ENCODE data around the gene IER5.
A peak's percentile ranks its signal among the peaks of the same experiment; 100 is the strongest.
"Not testable (repeated sequence)": the region's sequence is repeated elsewhere in the genome, so short reads cannot be mapped to it uniquely, and the experiment has no call there.

Gene IER5

DNA sequence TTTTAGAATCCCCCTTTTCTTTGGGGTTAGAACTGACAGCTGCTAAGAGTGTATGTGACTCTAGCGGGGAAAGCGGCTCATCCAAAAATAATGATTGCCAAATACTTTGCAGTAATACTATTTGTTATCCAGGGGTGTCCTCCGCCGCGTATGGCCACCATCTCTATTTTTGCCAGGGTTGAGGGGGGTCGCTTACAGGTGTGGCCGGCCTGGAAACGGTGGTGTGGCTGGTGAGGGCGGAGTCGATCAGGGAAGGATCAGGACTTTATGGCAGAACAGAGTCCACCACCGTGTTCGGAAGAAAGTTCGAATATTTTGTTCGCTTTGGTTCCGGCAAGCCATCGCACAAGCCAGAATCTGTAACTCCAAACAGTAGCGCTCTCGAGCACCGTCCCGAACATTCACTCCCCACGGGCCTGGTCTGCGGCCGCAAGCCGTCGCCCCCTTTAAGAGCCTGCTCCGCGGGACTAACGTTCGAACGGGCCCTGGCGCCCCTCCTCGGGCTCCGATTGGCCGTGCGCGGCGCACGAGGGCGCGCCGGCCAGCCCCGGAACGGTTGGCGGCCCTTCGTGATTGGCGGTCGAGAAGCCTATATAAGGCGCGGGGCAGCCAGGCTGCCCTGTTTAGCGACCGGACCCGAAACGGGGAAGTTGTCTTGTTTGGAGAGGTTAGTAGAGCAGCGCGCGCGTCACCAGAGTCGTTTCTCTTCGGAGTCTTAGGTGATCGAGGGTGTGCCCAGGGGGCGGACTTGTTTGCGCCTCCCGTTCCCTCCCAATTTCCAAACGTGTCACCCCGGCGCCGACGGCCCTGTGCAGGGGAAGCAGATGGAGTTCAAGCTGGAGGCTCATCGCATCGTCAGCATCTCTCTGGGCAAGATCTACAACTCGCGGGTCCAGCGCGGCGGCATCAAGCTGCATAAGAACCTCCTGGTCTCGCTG, at the start of gene IER5:
Gene IER5 (plus strand): TSS at position 622 of the 938 bp plus-strand sequence. CDS start 203 bp downstream, at position 825.
- DNase-seq = peak; percentile 98

DNA sequence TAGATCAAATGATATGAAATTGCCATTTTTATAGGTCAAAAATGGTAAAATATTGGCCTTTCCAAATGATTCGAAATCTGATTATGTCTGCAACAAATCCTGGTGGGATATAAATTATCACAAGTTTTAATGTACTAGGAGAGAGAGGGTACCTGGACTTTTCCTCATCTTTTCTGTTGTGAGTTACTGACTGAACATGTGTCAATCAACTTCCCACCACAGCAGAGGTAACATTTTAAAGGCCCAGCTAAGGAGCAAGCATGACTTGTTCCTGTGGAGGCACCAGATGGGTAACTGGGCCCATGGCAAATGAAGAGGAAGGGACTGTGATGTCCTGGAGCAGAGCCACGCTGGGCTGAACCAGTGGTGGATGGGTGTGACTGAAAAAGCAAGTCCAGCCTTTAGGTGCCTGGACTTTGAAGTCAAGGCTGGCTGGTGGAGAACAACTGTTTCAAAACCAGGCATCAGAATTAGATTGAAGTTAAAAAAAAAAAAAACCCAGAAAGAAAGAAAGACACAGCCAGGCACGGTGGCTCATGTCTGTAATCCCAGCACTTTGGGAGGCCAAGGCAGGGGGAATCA, 48.1 kb upstream of the IER5 start:
- DNase-seq = no peak

DNA sequence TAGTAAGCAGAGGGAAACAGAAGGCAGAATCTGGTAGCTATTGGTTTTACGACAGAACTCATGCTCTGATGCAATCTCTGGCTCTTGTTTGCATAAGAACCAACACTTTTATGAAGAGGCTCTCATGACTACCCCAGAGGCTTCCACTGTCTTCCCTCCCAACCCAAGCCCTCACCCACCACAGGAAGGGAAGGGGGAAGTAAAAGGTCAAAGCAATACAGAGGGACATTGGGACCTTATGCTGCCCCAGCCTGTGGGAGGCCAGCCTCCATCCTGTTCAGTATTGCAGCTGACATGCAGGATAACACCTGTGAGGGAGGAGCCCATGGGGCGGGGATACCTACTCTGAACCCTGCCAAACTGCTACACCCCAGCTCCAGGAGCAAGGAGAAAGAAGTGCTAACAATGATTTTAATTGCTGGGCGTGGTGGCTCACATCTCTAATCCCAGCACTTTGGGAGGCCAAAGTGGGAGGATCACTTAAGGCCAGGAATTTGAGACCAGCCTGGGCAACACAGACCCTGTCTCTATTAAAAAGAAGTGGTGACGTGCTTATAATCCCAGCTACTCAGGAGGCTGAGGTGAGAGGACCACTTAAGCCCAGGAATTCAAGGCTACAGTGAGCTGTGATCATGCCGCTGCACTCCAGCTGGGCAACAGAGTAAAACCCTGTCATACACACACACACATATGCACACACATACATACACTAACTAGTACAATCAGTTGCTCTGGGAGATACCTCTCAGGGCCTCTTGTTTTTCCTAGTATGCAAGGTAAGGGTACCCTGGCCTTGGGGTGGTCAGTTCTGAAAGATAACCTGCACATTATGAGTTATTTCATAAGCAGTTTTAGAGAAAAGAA, 45.2 kb upstream of the IER5 start:
- peak; percentile 69 for DNase-seq

DNA sequence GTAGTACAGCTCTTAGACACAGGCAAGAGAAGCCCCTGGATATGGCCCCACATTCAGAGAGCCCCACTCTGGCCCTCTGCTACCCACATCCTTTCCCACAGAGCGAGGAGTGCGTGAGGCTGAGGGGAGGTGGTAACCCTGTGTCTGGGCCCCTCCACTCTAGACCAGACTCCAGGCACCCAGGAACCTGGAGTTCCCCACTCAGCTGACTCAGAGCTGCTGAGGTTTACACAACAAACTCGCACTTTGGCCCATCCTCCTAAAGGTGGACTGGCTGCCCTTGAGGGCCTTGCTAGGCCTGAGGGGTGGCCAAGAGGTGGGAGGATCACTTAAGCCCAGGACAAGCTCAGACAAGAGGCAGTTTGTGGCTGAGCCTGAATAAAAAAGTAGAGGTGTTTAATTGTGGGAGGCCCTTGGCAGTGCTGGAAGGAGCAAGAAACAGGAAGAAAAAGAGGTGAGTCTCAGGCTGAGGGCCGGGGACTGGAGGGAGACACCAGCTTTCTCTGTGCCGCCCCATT, 44.0 kb upstream of the IER5 start:
- DNase-seq = no peak

DNA sequence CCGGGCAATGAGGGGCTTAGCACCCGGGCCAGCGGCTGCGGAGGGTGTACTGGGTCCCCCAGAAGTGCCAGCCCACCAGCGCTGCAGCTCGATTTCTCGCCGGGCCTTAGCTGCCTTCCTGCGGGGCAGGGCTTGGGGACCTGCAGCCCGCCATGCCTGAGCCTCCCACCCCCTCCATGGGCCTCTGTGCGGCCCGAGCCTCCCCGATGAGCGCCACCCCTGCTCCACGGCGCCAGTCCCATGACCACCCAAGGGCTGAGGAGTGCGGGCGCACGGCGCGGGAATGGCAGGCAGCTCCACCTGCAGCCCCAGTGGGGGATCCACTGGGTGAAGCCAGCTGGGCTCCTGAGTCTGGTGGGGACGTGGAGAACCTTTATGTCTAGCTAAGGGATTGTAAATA, 42.6 kb upstream of the IER5 start:
- DNase-seq = not testable (repeated sequence)

DNA sequence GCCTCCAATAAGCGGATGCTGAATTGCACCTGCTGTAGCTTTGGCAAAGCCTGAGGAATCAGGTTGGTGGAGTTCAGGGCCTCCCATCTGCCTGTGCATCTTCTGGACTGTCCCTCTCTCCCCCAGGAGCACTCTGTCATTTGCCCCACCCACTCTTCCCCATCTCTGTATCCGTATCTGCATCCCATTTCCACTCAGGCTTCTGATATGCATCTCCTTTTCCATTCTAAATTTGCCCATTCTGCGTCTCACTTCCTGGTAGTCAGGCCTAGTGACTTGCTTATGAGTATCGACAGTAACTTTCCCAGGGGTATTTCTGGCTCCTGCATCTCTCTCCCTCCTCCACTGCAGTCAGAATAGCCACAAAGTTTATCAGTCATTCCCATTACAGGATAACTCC, 39.1 kb upstream of the IER5 start:
- no peak for DNase-seq

DNA sequence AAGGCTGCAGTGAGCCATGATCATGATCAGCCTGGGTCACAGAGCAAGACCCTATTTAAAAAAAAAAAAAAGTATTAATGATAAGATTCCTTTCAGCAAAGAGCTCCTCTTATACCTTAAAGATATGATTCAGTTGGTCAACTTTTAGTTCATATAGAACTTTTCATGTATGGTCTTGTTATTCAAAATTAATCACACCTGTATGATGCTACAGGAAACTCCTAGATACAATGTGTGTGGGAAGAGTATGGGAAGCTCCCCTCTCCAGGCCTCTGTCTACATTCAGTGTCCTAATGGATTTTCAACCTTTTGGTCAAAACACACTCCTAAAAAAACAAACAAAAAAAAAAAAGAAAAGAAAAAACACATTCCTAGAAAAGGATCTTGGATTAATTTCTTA, 37.6 kb upstream of the IER5 start:
- DNase-seq = no peak

DNA sequence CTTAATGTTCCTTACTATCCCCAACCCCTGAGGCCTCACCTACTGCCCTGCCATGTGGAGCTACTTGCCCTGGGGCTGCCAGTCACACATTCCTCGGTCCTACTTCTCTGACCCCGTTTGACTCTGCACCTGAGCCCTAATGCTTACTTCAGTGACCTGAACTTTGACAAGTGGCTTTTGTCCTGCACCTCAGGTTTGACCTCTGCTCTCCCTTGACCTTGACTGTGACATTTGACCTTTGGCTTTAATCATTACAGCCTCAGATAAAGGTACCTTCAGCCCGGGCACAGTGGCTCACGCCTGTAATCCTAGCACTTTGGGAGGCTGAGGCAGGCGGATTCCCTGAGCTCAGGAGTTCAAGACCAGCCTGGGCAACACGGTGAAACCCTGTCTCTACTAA, 31.9 kb upstream of the IER5 start:
- no peak for DNase-seq

DNA sequence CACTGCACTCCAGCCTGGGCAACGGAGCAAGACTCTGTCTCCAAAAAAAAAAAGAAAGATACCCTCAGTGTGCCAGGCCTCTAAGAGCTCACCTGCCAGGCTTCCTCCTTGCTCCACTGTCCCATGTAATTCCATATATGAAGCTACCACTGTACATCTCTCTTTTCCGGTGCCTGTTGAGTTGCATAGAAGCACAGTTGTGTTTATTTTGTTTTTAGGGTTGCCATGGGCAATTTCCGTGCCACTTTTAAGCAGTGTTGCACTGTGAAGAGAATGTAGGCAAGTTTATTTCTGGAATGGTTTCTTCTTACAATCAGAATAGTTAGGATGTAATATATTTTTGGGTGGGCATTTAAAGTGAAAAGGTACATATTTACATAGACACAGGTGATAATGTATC, 31.4 kb upstream of the IER5 start:
- no peak for DNase-seq

DNA sequence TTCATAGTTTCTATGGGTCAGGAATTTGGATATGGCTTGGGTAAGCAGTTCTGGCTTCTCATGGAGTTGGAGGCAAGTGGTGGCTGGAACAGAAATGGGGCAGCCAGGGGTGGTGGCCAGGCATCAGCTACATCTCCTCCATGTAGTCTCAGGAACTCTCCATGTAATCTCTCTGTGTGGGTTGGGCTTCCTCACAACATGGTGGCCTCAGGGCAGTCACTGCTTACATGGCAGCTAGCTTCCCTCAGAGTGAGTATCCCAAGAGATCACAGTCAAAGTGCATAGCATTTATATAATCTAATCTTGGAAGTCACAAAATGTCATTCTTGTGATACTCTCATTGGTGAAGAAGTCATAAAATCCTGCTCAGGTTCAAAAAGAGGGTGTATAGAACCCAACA, 29.1 kb upstream of the IER5 start:
- no peak for DNase-seq

DNA sequence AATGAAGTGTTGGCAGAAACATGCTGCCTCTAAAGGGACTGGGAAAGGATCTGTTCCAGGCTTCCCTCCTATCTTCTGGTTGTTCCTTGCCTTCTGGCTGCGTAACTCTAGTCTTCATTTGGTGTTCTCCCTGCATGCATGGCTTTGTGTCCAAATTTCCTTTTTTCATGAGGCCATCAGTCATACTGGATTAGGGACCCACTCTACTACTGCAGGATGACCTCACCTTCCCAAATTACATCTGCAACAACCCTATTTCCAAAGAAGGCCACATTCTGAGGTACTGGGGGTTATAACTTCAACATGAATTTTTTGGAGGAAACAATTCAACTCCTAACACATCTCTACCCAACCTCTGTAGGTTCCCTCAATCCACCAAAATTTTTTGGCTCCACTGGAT, 28.4 kb upstream of the IER5 start:
- DNase-seq = no peak

DNA sequence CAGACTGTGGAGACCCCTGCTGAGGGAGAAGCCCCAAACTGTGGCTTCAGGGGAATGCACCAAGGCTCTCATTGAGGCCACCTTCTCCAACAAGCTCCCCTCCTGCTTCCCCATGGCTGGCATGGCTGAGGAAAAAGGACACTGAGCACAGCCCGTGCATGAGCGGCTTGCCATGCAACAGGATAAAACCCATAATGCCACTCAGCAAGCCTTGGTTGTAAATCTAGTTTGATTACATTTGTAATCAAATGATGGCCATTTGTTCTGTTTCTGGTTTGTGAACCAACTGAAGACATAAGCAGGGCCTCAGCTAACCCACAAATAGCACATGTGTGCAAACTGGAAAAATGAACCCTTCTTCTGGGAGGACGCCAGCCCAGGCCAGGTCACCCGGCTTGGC, 27.6 kb upstream of the IER5 start:
- not testable (repeated sequence) for DNase-seq

DNA sequence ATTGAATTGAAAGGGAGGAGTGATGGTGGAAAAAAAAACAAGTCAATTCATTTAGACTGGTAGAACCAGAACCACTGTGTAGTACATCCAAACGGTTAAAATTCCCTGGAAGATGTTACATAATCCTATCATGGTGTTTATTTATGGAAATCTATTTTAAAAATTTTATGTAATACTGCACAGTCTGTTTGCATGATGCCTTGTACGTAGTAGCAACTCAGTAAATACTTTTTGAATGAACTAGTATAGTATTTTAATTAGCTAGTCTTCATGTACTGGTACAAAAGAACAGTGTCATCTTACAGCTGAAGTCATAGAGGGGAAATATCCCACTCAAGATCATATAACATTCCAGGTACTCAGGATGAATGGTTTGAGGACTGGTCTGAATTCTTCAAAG, 27.0 kb upstream of the IER5 start:
- DNase-seq = no peak

DNA sequence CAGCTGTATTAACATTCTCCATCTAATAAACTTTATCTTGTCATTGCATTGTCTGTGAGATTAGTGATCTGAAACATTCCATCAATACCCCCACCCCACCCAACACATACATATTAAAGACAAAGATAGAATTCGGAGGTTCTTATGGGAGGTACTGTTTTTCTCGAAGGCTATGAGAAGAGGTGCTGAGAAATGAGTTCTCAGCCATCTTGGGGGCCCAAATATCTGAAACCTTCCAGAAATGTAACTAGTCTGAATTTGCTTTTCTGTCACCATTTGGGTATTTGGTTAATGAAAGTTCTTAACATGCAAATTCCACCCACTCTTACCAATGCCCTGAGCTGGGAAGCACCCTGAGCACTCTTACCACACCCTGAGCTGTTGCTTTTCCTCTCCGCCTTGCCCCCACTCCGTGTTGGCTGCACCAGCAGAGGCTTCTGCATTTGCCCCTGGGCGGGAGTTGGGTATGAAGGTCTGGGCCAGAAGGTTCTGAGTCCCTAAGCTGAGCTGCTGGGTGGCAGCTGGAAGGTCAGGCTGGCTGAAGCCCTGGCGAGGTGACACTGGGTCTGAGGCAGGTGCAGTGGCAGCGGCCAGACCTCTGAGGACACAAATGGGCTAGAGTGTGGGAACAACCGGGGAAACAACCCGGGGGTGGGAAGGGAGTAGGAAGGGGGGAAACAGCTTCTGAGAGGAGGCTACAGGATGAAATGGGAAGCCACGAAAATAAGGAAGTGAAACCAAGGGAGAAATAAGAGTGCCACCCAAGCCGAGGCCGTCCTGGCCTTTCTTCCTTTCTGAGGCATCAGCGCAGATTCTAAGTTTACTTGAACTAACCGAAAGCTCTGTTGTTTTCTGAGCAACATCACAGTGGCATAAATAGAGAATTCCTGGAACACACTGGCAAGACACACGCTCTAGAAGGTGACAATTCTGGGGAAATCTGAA, 26.3 kb upstream of the IER5 start:
- no peak for DNase-seq

DNA sequence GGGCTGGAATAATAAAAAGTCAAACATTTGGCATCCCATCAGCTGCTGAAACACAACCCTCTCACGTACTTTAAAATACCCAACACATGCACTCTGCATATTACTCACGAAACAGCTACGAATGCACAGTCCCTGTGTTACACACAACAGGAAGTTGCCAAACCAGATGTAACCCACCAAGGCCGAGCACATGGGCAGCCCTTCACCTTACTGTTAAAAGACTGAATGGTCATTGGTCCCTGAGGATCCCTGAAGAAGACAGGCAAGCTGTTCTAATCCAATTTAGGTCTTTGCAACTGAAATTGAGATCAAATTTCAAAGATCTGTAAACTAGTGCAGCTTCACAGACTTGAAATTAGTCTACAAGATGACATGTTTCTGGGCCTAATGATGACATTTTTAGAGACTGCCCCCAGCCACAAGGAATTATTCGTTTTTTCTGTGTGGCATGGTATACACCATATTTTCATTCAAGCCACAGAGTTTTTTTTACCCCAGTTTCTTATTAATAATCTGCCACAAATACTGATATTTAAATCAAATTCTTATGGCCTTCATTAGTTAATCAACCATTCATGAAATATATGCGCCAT, 25.6 kb upstream of the IER5 start:
- no peak for DNase-seq

DNA sequence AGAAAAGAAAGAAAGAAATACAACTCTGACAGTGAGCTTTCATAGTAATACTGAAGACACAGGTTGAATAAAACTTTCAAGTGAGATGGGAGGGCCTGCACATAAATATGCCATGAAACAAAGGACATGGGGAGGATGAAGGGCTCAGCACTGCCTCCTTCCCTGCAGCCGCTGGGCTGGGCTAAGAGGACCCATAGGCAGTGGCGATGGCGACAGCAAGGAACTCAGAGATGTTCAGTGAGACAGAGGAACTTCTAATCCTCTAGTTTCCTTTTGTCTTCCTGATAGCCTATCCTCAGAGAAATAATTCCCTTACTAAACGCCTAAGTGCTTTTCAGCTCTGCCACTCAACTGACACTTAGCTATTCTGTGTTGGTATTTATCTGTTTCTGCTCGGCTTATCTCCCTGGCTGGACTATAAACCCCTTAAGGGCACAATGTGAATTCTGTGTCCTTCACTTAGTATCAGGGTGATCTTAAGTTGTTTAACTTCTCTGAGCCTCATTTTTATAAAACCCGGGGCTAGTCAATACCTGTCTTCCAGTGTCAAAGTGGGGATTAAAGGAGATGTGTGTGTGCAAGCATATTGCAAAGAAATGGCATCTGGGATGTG, 24.4 kb upstream of the IER5 start:
- no peak for DNase-seq

DNA sequence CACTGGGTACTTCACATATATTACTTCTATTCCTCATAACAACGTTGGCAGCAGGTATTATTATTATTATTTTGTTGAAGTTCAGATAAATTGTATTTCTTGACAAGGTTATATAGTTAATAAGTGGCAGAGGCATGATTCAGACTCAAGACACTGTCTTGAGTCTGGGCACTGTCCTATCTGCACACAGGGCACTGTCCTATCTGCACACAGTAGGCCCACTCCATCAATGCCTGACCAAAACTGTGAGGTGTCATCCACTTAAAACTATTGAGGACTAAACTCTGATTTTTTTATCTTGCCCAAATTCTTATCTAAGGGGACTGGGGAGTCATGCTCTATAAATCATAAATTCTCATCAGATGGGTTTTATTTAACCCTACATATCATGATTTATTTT, 23.8 kb upstream of the IER5 start:
- no peak for DNase-seq

DNA sequence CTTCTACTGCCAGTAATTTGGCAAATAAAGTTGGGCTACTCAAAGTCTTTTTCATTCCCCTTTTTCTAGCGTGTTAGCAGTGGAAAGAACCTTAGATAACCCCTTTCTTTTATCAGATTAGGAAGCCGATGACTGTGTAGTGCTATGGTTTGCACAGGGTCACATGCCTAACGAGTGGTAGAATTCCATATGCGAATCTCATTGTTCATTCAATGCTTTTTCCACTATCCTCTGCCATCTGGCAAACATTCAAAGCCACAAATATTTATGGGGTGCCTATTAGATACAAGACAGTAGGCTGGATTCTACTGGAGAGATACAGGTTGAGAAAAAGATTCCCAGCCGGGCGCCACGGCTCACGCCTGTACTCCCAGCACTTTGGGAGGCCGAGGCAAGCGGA, 14.9 kb upstream of the IER5 start:
- DNase-seq = no peak

DNA sequence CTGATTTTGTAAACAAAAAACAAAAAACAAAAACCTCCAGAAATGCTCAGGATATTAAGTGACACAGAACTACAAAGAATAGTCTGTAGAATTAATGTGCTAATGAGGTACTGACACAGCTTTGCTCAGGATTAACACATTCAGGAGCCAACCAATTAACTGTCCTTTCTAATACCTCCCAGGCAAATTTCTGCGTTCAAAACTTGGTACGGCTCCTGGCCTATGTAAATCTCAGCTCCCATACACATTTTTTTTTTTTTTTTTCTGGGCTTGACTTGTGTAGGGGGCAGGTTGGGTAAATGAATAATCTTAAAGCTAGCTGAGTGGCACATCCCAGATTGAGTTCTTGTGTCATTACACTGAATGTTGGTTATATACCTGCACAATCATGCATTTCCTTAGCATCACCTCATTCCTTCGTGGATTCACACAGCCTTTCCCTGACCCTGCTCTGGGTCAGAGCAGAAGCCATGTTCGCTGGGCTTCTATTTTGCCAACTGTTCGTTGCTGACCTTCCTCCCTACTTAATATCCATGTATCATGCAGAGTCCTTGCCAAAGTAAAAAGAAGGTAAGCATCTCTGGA, 12.6 kb upstream of the IER5 start:
- no peak for DNase-seq

DNA sequence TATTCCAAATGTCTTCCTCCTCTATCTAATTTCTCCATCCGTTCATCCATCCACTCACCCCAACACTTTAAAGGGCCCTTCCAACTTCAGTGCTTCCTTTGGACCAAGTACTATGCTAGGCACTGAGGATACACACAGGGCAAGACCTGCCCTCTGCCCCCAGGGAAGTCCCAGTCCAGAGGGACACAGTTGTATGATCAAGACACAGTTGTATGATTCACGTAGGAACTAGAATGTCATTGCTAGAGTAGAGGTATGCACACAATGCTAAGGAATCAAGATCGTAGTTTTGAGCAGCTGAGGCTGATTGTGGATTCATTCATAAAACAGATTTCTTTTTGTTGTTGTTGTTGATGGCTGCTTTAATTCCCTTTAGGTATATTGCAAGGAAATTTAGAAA, 11.6 kb upstream of the IER5 start:
- no peak for DNase-seq

All from OCI-M1 (cell line).